Measurements from ENCODE around the gene TSPAN9.

The TSPAN9 gene

DNA sequence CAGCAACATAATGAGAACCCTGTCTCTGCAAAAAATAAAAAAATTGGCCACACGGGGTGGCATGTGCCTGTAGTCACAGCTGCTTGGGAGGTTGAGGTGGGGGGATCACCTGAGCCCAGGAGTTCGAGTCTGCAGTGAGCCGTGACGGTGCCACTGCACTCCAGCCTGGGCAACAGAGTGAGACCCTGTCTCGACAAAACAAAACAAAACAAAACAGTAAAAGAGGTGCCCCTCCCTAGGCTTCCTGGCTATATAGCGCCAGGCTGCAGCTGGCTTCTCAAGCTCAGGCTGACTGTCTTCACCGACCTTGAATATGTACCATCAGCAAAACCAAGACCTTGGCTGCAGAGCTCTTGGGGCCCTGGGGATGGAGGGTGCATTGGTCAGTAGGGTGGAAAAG is 29.4 kb downstream of the TSPAN9 start:
- Histone ChIP-seq H2AK5ac (ENCODE audit: low read length) (no peak overlapping the region), H3K56ac (ENCODE audit: low read length) (peak overlapping the region; percentile 34), H2BK5ac (ENCODE audit: low read length) (no peak overlapping the region), H3K4me3 (ENCODE audit: low read length) (no peak overlapping the region), H4K8ac (ENCODE audit: low read depth, low read length) (no peak overlapping the region), H3K4me2 (ENCODE audit: low read length) (no peak overlapping the region), H3K4ac (ENCODE audit: low read depth, low read length) (no peak overlapping the region), H3K27me3 (ENCODE audit: insufficient read depth, low read length, poor library complexity) (no peaks in the 10 kb centered on the region), H3K36me3 (ENCODE audit: control insufficient read depth, insufficient read depth, low read length) (no peaks in the 10 kb centered on the region), H3K9ac (ENCODE audit: low read length) (no peak overlapping the region), H4K5ac (ENCODE audit: low read length) (no peak overlapping the region), H2BK15ac (replicated peaks; ENCODE audit: low read depth) (no peak overlapping the region), H2BK120ac (ENCODE audit: low read depth, low read length) (no peak overlapping the region), H3K27ac (ENCODE audit: low read depth, low read length) (no peak overlapping the region), H3K79me1 (ENCODE audit: low read length) (peaks cover 4% of the 10 kb centered on the region), H3K18ac (ENCODE audit: low read length) (no peak overlapping the region), H3K79me2 (ENCODE audit: control insufficient read depth, insufficient read depth, low read length) (no peaks in the 10 kb centered on the region), H3K4me1 (ENCODE audit: control insufficient read depth, low read depth, low read length) (peaks cover 9% of the 10 kb centered on the region), H3K23ac (ENCODE audit: low read length) (no peak overlapping the region)
- no peak for DNase-seq
- no CpG with 5 or more reads among the region's 7 CpGs for WGBS (ENCODE audit: extremely low coverage, insufficient coverage, low lambda C conversion rate)

DNA sequence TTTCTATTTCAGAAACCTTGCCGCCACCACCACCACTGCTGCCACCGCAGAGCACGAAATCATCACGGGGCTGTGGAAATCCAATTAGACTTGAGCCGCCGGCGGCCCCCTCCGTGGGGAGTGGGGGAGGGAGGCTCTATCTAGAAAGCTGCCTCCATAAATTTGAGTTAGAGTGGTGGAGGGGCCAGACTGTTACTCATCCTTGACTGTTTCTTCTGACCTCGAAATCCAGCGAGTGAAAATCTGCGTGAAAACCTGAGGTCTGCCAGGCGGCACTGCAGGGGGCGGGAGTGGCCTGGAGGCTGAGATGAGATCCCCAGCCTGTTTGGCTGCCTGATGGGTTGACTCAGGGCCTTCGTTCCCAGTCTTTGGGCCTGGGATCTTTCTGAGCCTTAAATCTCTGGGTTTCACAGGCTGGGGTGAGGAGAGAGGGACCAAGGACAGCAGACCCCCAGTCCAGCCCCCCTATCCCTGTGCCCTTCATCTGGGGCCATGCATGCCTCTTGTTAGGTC is 29.9 kb downstream of the TSPAN9 start:
- Histone ChIP-seq H3K36me3 (ENCODE audit: control insufficient read depth, insufficient read depth, low read length) (no peaks in the 10 kb centered on the region), H2BK5ac (ENCODE audit: low read length) (no peak overlapping the region), H4K5ac (ENCODE audit: low read length) (no peak overlapping the region), H4K8ac (ENCODE audit: low read depth, low read length) (no peak overlapping the region), H3K79me1 (ENCODE audit: low read length) (peaks cover 4% of the 10 kb centered on the region), H3K9ac (ENCODE audit: low read length) (peak overlapping the region; percentile 24), H3K23ac (ENCODE audit: low read length) (peak overlapping the region; percentile 97), H3K4me1 (ENCODE audit: control insufficient read depth, low read depth, low read length) (peaks cover 9% of the 10 kb centered on the region), H3K4me2 (ENCODE audit: low read length) (no peak overlapping the region), H3K79me2 (ENCODE audit: control insufficient read depth, insufficient read depth, low read length) (no peaks in the 10 kb centered on the region), H2BK120ac (ENCODE audit: low read depth, low read length) (no peak overlapping the region), H2AK5ac (ENCODE audit: low read length) (no peak overlapping the region), H3K27me3 (ENCODE audit: insufficient read depth, low read length, poor library complexity) (no peaks in the 10 kb centered on the region), H3K4me3 (ENCODE audit: low read length) (no peak overlapping the region), H3K18ac (ENCODE audit: low read length) (no peak overlapping the region), H3K27ac (ENCODE audit: low read depth, low read length) (no peak overlapping the region), H2BK15ac (replicated peaks; ENCODE audit: low read depth) (no peak overlapping the region), H3K56ac (ENCODE audit: low read length) (peak overlapping the region; percentile 65), H3K4ac (ENCODE audit: low read depth, low read length) (no peak overlapping the region)
- WGBS (ENCODE audit: extremely low coverage, insufficient coverage, low lambda C conversion rate) = no CpG with 5 or more reads among the region's 14 CpGs
- peak; percentile 73 for DNase-seq

DNA sequence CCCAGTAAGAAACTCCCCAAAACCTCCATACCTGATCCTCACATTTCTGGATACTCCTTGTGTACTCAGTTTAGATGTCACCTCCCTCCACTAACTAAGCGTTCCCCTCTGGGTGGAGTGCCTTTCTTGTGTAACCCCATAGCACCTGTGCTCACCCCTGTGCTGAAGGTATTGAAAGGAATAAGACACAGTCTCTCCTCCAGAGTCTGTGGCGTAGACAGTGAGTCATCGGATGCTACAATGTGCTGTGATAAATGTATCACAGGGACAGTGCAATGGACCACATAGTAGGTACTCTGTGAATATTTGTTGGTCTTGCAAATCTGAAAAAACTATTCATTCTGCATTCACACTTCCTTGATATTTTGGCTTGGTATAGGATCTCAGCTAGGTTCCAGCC is 30.8 kb downstream of the TSPAN9 start:
- Histone ChIP-seq H3K4ac (ENCODE audit: low read depth, low read length) (no peak overlapping the region), H3K27ac (ENCODE audit: low read depth, low read length) (no peak overlapping the region), H3K23ac (ENCODE audit: low read length) (no peak overlapping the region), H2BK120ac (ENCODE audit: low read depth, low read length) (no peak overlapping the region), H3K9ac (ENCODE audit: low read length) (no peak overlapping the region), H2AK5ac (ENCODE audit: low read length) (no peak overlapping the region), H4K8ac (ENCODE audit: low read depth, low read length) (no peak overlapping the region), H2BK15ac (replicated peaks; ENCODE audit: low read depth) (no peak overlapping the region), H2BK5ac (ENCODE audit: low read length) (no peak overlapping the region), H3K79me2 (ENCODE audit: control insufficient read depth, insufficient read depth, low read length) (no peaks in the 10 kb centered on the region), H3K4me3 (ENCODE audit: low read length) (no peak overlapping the region), H3K4me1 (ENCODE audit: control insufficient read depth, low read depth, low read length) (peaks cover 9% of the 10 kb centered on the region), H3K36me3 (ENCODE audit: control insufficient read depth, insufficient read depth, low read length) (no peaks in the 10 kb centered on the region), H3K79me1 (ENCODE audit: low read length) (peaks cover 4% of the 10 kb centered on the region), H4K5ac (ENCODE audit: low read length) (no peak overlapping the region), H3K18ac (ENCODE audit: low read length) (no peak overlapping the region), H3K56ac (ENCODE audit: low read length) (no peak overlapping the region), H3K4me2 (ENCODE audit: low read length) (no peak overlapping the region), H3K27me3 (ENCODE audit: insufficient read depth, low read length, poor library complexity) (no peaks in the 10 kb centered on the region)
- DNase-seq = no peak
- WGBS (ENCODE audit: extremely low coverage, insufficient coverage, low lambda C conversion rate) = no CpG with 5 or more reads among the region's 3 CpGs

DNA sequence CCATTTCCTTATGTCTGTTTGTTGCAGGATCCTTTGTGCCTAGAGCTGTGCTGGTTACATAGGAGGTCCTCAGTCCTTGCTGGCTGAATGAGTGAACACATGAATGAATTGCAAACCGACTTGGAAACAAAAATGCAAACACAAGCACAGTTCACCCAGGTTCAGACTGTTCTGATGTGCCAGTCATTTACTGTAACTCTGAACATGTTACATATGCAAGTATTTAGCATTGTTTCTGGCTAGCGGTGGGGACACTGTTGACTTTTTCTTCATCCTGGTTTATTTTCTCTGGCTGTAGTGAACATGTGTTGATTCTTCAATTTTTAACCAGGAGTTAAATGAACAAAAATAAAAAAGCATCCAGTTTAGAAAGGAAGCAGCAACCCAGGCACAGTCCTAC is 33.4 kb downstream of the TSPAN9 start:
- Histone ChIP-seq H3K4me3 (ENCODE audit: low read length) (no peak overlapping the region), H4K8ac (ENCODE audit: low read depth, low read length) (no peak overlapping the region), H2AK5ac (ENCODE audit: low read length) (no peak overlapping the region), H3K4ac (ENCODE audit: low read depth, low read length) (no peak overlapping the region), H3K4me1 (ENCODE audit: control insufficient read depth, low read depth, low read length) (peaks cover 7% of the 10 kb centered on the region), H2BK5ac (ENCODE audit: low read length) (no peak overlapping the region), H3K79me1 (ENCODE audit: low read length) (peaks cover 4% of the 10 kb centered on the region), H2BK120ac (ENCODE audit: low read depth, low read length) (no peak overlapping the region), H2BK15ac (replicated peaks; ENCODE audit: low read depth) (no peak overlapping the region), H3K27me3 (ENCODE audit: insufficient read depth, low read length, poor library complexity) (no peaks in the 10 kb centered on the region), H3K56ac (ENCODE audit: low read length) (no peak overlapping the region), H3K27ac (ENCODE audit: low read depth, low read length) (no peak overlapping the region), H3K18ac (ENCODE audit: low read length) (no peak overlapping the region), H3K9ac (ENCODE audit: low read length) (no peak overlapping the region), H4K5ac (ENCODE audit: low read length) (no peak overlapping the region), H3K23ac (ENCODE audit: low read length) (no peak overlapping the region), H3K4me2 (ENCODE audit: low read length) (no peak overlapping the region), H3K36me3 (ENCODE audit: control insufficient read depth, insufficient read depth, low read length) (no peaks in the 10 kb centered on the region), H3K79me2 (ENCODE audit: control insufficient read depth, insufficient read depth, low read length) (no peaks in the 10 kb centered on the region)
- DNase-seq = no peak
- WGBS (ENCODE audit: extremely low coverage, insufficient coverage, low lambda C conversion rate) = no CpG with 5 or more reads among the region's 2 CpGs

DNA sequence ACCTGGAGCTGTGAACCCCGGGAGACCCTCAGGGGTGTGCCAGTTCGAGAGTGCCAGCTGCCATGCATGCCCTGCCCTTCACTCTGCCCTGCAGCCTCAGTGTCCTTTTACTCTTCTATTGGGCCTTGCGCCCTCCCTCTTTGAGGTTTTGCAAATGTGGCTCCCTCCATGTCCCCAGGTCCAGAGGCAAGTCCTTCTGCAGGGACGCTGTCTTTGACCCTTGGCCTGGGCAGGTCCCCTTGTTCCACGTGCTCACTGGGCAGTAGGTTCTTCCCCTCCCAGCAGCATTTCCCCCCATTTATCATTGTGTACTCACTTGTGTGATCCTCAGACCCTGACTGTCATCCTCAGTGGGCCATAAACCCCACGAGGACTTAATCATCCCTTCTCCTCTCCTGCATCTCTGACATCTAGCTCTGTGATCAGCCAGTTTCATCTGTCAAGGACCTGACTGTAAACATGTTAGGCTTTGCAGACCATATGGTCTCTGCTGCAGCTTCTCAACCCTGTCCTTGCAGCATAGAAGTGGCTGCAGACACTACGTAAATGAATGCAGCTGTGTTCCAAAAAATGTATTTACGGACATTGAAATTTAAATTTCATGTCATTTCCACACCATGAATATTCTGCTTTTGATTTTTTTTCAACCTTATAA is 36.6 kb downstream of the TSPAN9 start:
- Histone ChIP-seq H4K5ac (ENCODE audit: low read length) (no peak overlapping the region), H3K56ac (ENCODE audit: low read length) (no peak overlapping the region), H2BK120ac (ENCODE audit: low read depth, low read length) (no peak overlapping the region), H3K27ac (ENCODE audit: low read depth, low read length) (no peak overlapping the region), H3K23ac (ENCODE audit: low read length) (no peak overlapping the region), H3K27me3 (ENCODE audit: insufficient read depth, low read length, poor library complexity) (no peaks in the 10 kb centered on the region), H3K18ac (ENCODE audit: low read length) (no peak overlapping the region), H3K36me3 (ENCODE audit: control insufficient read depth, insufficient read depth, low read length) (no peaks in the 10 kb centered on the region), H3K79me1 (ENCODE audit: low read length) (no peaks in the 10 kb centered on the region), H3K79me2 (ENCODE audit: control insufficient read depth, insufficient read depth, low read length) (no peaks in the 10 kb centered on the region), H2AK5ac (ENCODE audit: low read length) (no peak overlapping the region), H4K8ac (ENCODE audit: low read depth, low read length) (no peak overlapping the region), H2BK15ac (replicated peaks; ENCODE audit: low read depth) (no peak overlapping the region), H3K9ac (ENCODE audit: low read length) (no peak overlapping the region), H2BK5ac (ENCODE audit: low read length) (no peak overlapping the region), H3K4me3 (ENCODE audit: low read length) (no peak overlapping the region), H3K4me1 (ENCODE audit: control insufficient read depth, low read depth, low read length) (no peaks in the 10 kb centered on the region), H3K4me2 (ENCODE audit: low read length) (no peak overlapping the region), H3K4ac (ENCODE audit: low read depth, low read length) (no peak overlapping the region)
- DNase-seq = no peak
- no CpG with 5 or more reads among the region's 8 CpGs for WGBS (ENCODE audit: extremely low coverage, insufficient coverage, low lambda C conversion rate)

DNA sequence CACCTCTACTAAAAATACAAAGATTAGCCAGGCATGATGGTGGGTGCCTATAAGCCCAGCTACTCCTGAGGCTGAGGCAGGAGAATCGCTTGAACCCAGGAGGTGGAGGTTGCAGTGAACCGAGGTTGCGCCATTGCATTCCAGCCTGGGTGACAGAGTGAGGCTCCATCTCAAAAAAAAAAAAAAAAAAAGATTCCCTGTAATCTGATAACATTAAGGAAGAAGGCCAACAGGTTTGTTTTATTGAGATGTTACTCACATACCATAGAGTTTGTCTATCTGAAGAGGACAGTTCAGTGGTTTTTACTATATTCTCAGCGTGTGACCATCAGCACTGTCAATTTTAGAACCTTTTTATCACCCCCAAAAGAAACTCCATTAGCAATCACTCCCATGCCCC is 37.5 kb downstream of the TSPAN9 start:
- no peak overlapping the region for H3K18ac ChIP-seq (ENCODE audit: low read length)
- H3K56ac ChIP-seq (ENCODE audit: low read length) = no peak overlapping the region
- H2BK15ac ChIP-seq (replicated peaks; ENCODE audit: low read depth) = no peak overlapping the region
- no peaks in the 10 kb centered on the region for H3K27me3 ChIP-seq (ENCODE audit: insufficient read depth, low read length, poor library complexity)
- no peak overlapping the region for H2AK5ac ChIP-seq (ENCODE audit: low read length)
- H3K36me3 ChIP-seq (ENCODE audit: control insufficient read depth, insufficient read depth, low read length) = no peaks in the 10 kb centered on the region
- H3K4me1 ChIP-seq (ENCODE audit: control insufficient read depth, low read depth, low read length) = no peaks in the 10 kb centered on the region
- H3K27ac ChIP-seq (ENCODE audit: low read depth, low read length) = no peak overlapping the region
- no peak for DNase-seq
- no peak overlapping the region for H4K5ac ChIP-seq (ENCODE audit: low read length)
- H3K9ac ChIP-seq (ENCODE audit: low read length) = no peak overlapping the region
- WGBS (ENCODE audit: extremely low coverage, insufficient coverage, low lambda C conversion rate) = no CpG with 5 or more reads among the region's 4 CpGs
- H3K4me3 ChIP-seq (ENCODE audit: low read length) = no peak overlapping the region
- H3K23ac ChIP-seq (ENCODE audit: low read length) = no peak overlapping the region
- no peak overlapping the region for H4K8ac ChIP-seq (ENCODE audit: low read depth, low read length)
- H3K79me2 ChIP-seq (ENCODE audit: control insufficient read depth, insufficient read depth, low read length) = no peaks in the 10 kb centered on the region
- no peak overlapping the region for H3K4me2 ChIP-seq (ENCODE audit: low read length)
- H2BK5ac ChIP-seq (ENCODE audit: low read length) = no peak overlapping the region
- H3K4ac ChIP-seq (ENCODE audit: low read depth, low read length) = no peak overlapping the region
- no peak overlapping the region for H2BK120ac ChIP-seq (ENCODE audit: low read depth, low read length)
- H3K79me1 ChIP-seq (ENCODE audit: low read length) = no peaks in the 10 kb centered on the region
